ENCODE results near the gene SPATA2L. TPM values are rescaled to one million over a fixed set of nuclear protein-coding genes. Genes with fewer than 3 reads are reported as not detected.

SPATA2L gene
- total RNA-seq, 1 donor from 2014 or later: 16.2 TPM

DNA sequence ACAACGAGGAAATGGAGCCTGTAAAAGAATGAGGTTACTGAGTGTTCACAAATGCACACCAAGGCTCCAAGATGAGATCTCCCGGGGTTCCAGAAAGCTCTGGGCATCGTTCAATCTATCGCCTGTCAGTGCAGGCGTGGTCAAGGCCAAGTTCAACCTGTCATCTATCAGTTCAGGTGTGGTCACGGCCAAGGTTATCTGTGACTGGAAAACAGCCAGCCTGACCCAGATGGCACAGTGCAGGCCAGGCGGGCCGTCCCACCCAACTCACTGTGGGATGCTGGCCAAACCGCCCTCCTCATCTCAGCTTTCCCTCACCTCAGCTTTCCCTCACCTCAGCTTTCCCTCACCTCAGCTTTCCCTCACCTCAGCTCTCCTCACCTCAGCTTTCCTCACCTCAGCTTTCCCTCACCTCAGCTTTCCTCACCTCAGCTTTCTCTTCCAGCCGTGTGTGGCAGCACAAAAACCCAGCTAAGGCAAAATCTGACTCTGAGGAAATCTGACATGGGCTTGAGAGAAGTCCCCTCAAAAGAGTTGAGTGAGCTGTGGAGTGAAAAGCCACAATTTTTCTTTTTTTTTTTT is 46.4 kb downstream of the SPATA2L start:
- no peak for DNase-seq (ENCODE audit: extremely low spot score in 2 of 2)
- H3K9me3 ChIP-seq: no peaks in the 10 kb centered on the region
- H3K27me3 ChIP-seq: no peaks in the 10 kb centered on the region
- intact Hi-C loops (cut with DNase I): no loop called here
- no peak overlapping the region for H3K27ac ChIP-seq
- H3K4me1 ChIP-seq: peaks cover 29% of the 10 kb centered on the region
- TF ChIP-seq, protein P1, sequence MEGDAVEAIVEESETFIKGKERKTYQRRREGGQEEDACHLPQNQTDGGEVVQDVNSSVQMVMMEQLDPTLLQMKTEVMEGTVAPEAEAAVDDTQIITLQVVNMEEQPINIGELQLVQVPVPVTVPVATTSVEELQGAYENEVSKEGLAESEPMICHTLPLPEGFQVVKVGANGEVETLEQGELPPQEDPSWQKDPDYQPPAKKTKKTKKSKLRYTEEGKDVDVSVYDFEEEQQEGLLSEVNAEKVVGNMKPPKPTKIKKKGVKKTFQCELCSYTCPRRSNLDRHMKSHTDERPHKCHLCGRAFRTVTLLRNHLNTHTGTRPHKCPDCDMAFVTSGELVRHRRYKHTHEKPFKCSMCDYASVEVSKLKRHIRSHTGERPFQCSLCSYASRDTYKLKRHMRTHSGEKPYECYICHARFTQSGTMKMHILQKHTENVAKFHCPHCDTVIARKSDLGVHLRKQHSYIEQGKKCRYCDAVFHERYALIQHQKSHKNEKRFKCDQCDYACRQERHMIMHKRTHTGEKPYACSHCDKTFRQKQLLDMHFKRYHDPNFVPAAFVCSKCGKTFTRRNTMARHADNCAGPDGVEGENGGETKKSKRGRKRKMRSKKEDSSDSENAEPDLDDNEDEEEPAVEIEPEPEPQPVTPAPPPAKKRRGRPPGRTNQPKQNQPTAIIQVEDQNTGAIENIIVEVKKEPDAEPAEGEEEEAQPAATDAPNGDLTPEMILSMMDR (IDR thresholded peaks at IDR 0.05): no peak
- TF ChIP-seq POLR2AphosphoS5 (IDR thresholded peaks at IDR 0.05; ENCODE audit: insufficient read depth in 1 of 2, low read depth in 1 of 2): no peak
- TF ChIP-seq POLR2A (IDR thresholded peaks at IDR 0.05): no peak
- H3K36me3 ChIP-seq: no peaks in the 10 kb centered on the region
- H3K4me3 ChIP-seq: no peak overlapping the region

GRCh38 chr16:89653656-89654295 is 47.7 kb downstream of the SPATA2L start:
- no peaks in the 10 kb centered on the region for H3K27me3 ChIP-seq
- TF ChIP-seq POLR2AphosphoS5 (IDR thresholded peaks at IDR 0.05; ENCODE audit: insufficient read depth in 1 of 2, low read depth in 1 of 2) (no peak), POLR2A (IDR thresholded peaks at IDR 0.05) (no peak)
- TF ChIP-seq, protein P1 (IDR thresholded peaks at IDR 0.05): no peak
- no peak for DNase-seq (ENCODE audit: extremely low spot score in 2 of 2)
- H3K27ac ChIP-seq: no peak overlapping the region
- intact Hi-C loops (cut with DNase I): no loop called here
- no peak overlapping the region for H3K4me3 ChIP-seq
- peaks cover 23% of the 10 kb centered on the region for H3K4me1 ChIP-seq
- no peaks in the 10 kb centered on the region for H3K9me3 ChIP-seq
- H3K36me3 ChIP-seq: no peaks in the 10 kb centered on the region

DNA sequence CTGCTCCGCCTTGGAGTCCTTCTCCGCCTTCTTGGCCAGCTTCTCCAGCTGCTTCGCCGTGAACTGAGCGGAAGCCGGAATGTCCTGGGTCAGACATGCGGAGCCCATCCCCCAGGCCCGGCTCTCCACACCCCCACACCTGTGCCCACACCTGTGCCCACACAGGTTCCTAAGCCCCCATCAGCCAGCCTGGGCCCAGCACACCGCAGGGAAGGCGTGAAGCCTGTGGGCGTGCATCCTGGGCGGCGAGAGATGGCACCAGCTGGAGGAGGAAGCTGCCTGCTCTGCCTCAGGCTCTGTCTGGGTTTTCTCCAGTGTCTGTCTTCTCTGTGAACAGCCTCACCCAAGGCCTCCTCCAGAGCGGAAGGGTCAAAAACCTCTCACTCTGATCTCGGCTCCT is 49.9 kb downstream of the SPATA2L start:
- DNase-seq (ENCODE audit: extremely low spot score in 2 of 2): no peak
- intact Hi-C loops (cut with DNase I): no loop called here
- no peaks in the 10 kb centered on the region for H3K9me3 ChIP-seq
- TF ChIP-seq, protein P1 (IDR thresholded peaks at IDR 0.05): no peak
- no peak for TF ChIP-seq POLR2A (IDR thresholded peaks at IDR 0.05)
- TF ChIP-seq POLR2AphosphoS5 (IDR thresholded peaks at IDR 0.05; ENCODE audit: insufficient read depth in 1 of 2, low read depth in 1 of 2): no peak
- peaks cover 0 to 8% of the 10 kb centered on the region in 2 donors for H3K36me3 ChIP-seq
- peaks cover 11% of the 10 kb centered on the region for H3K4me1 ChIP-seq
- no peaks in the 10 kb centered on the region for H3K27me3 ChIP-seq
- no peak overlapping the region for H3K4me3 ChIP-seq
- H3K27ac ChIP-seq: no peak overlapping the region

GRCh38 chr16:89646906-89647305 is 54.6 kb downstream of the SPATA2L start:
- no peak for DNase-seq (ENCODE audit: extremely low spot score in 2 of 2)
- Histone ChIP-seq H3K27ac (no peak overlapping the region), H3K27me3 (no peaks in the 10 kb centered on the region), H3K4me3 (no peak overlapping the region), H3K9me3 (no peaks in the 10 kb centered on the region), H3K36me3 (peaks cover 0 to 31% of the 10 kb centered on the region in 2 donors), H3K4me1 (no peaks in the 10 kb centered on the region)
- TF ChIP-seq POLR2AphosphoS5 (IDR thresholded peaks at IDR 0.05; ENCODE audit: insufficient read depth in 1 of 2, low read depth in 1 of 2): no peak
- TF ChIP-seq, protein P1 (IDR thresholded peaks at IDR 0.05): no peak
- no peak for TF ChIP-seq POLR2A (IDR thresholded peaks at IDR 0.05)
- intact Hi-C loops (cut with DNase I): no loop called here

Other genes starting within 250 kb of the SPATA2L start
- gene ANKRD11, start 211.1 kb downstream of the SPATA2L start, total RNA-seq: 135 TPM
- 119 TPM for gene SPG7, start 193.3 kb downstream of the SPATA2L start, total RNA-seq
- gene RPL13, start 141.0 kb downstream of the SPATA2L start, total RNA-seq: 8,204 TPM
- 4.9 TPM for gene CPNE7, start 125.9 kb downstream of the SPATA2L start, total RNA-seq
- gene DPEP1, start 88.1 kb downstream of the SPATA2L start, total RNA-seq: not detected
- 117 TPM for gene CHMP1A, start 44.0 kb downstream of the SPATA2L start, total RNA-seq
- gene SPATA33, start 43.9 kb downstream of the SPATA2L start, total RNA-seq: 5.2 TPM
- gene CDK10, start 15.0 kb downstream of the SPATA2L start, total RNA-seq: 44.0 TPM
- 10.1 TPM for gene VPS9D1, start 19.2 kb upstream of the SPATA2L start, total RNA-seq
- gene ZNF276, start 19.8 kb upstream of the SPATA2L start, total RNA-seq: 57.0 TPM
- gene FANCA, start 114.9 kb upstream of the SPATA2L start, total RNA-seq: 12.0 TPM
- 2.2 TPM for gene SPIRE2, start 126.8 kb upstream of the SPATA2L start, total RNA-seq
- gene TCF25, start 171.9 kb upstream of the SPATA2L start, total RNA-seq: 132 TPM
- gene MC1R, start 217.2 kb upstream of the SPATA2L start, total RNA-seq: 4.4 TPM
- gene TUBB3, start 221.6 kb upstream of the SPATA2L start, total RNA-seq: 19.2 TPM
- 94.5 TPM for gene DEF8, start 247.1 kb upstream of the SPATA2L start, total RNA-seq

Data from vagina (tissue), 2 donors.